ENCODE measurements around the gene SMG6. TPM values are rescaled to one million over a fixed set of nuclear protein-coding genes. Genes with fewer than 3 reads are reported as not detected.

The SMG6 gene
- total and polyA plus RNA-seq, 2 of the 8 experiments (the other 6 are each of a cell fraction or from before 2014, with no cell fraction given), result 18.5 to 25.2 TPM

- no peak overlapping the region for H4K8ac ChIP-seq (ENCODE audit: extremely low read depth, insufficient read depth, low read length)
- no peak overlapping the region for H3K27ac ChIP-seq (ENCODE audit: low read depth, low read length)
- H3K23ac ChIP-seq (ENCODE audit: insufficient read length), result no peak overlapping the region
- H3K23me2 ChIP-seq (ENCODE audit: low read depth, low read length), result 0 out of 2 replicates have a peak, but pooled peaks cover 4% of the 10 kb centered on the region
- no peak overlapping the region for H2BK15ac ChIP-seq (ENCODE audit: low read length)
- H3K4me2 ChIP-seq (ENCODE audit: insufficient read depth in 1 of 2, low read depth in 2 of 2, low read length in 2 of 2), result no peak overlapping the region
- no peak for TF ChIP-seq SP2 (IDR thresholded peaks at IDR 0.05; ENCODE audit: low read length)
- TF ChIP-seq CBX8 (IDR thresholded peaks at IDR 0.05; ENCODE audit: borderline replicate concordance, low read depth, low read length), result no peak
- no peak for TF ChIP-seq ATF3 (IDR thresholded peaks at IDR 0.05; ENCODE audit: insufficient read depth, low read depth, low read length)
- TF ChIP-seq ASH2L (IDR thresholded peaks at IDR 0.05; ENCODE audit: low read length), result no peak
- no peak for TF ChIP-seq EZH2 (IDR thresholded peaks at IDR 0.05; ENCODE audit: low read depth, low read length, severe bottlenecking)
- TF ChIP-seq POLR2AphosphoS5 (IDR thresholded peaks at IDR 0.05; ENCODE audit: low read depth, low read length), result no peak
- TF ChIP-seq TBP (IDR thresholded peaks at IDR 0.05; ENCODE audit: low read depth, low read length), result no peak
- TF ChIP-seq CTCF (IDR thresholded peaks at IDR 0.05; ENCODE audit: control extremely low read depth in 1 of 3, insufficient read depth in 1 of 3, low read depth in 1 of 3, low read length in 3 of 3), result no peak
- no peak for TF ChIP-seq CBX5 (IDR thresholded peaks at IDR 0.05; ENCODE audit: low read depth, low read length)
- no peak for TF ChIP-seq SRF (IDR thresholded peaks at IDR 0.05; ENCODE audit: low read depth, low read length)
- no peak for TF ChIP-seq SUZ12 (IDR thresholded peaks at IDR 0.05; ENCODE audit: low read length)
- no peak overlapping the region for H2BK5ac ChIP-seq (ENCODE audit: low read depth, low read length)
- H3K36me3 ChIP-seq (ENCODE audit: control insufficient read depth in 2 of 4, insufficient read depth in 4 of 4, low read length in 3 of 4), result peaks cover 0 to 15% (median 2%) of the 10 kb centered on the region in 4 experiments; a peak in 4 of 8 replicates
- no peak overlapping the region for H3K18ac ChIP-seq (ENCODE audit: extremely low read depth, low read length)
- ChIA-PET POLR2A (ENCODE audit: partially characterized antibody) (interaction anchor here (1.0 to 1.6 kb wide), 2 partner anchors 14 to 26 kb away, joined by 3 read pairs; no protein-coding TSS in a partner anchor), CTCF (ENCODE audit: partially characterized antibody) (interaction anchor here (1.0 kb wide), 1 partner anchor 10 kb away, joined by 4 read pairs; no protein-coding TSS in a partner anchor)
- H3K27me3 ChIP-seq (replicated peaks in 1 of 4; ENCODE audit: control insufficient read depth in 3 of 4, extremely low read depth in 1 of 4, insufficient read depth in 3 of 4, low read length in 3 of 4), result no peaks in the 10 kb centered on the region
- H3K79me2 ChIP-seq (ENCODE audit: control insufficient read depth in 1 of 2, insufficient read depth in 2 of 2, low read length in 2 of 2), result peaks cover 0 to 6% of the 10 kb centered on the region in 2 experiments; a peak in 2 of 4 replicates
- H3K9me3 ChIP-seq (ENCODE audit: insufficient read depth in 2 of 2, low read depth in 1 of 2, low read length in 1 of 2), result no peaks in the 10 kb centered on the region
- H4K5ac ChIP-seq (ENCODE audit: insufficient read length, low read depth, low read length), result no peak overlapping the region
- no peak overlapping the region for H3K9ac ChIP-seq (replicated peaks in 1 of 4; ENCODE audit: extremely low read depth in 1 of 4, low read depth in 3 of 4, low read length in 3 of 4)
- DNase-seq (ENCODE audit: low read depth in 1 of 2, low spot score in 2 of 2) (no peak), FAIRE-seq (no peak)
- H3K14ac ChIP-seq (ENCODE audit: insufficient read length), result no peak overlapping the region
- H2BK20ac ChIP-seq (ENCODE audit: low read length), result no peak overlapping the region
- H3K4me3 ChIP-seq (ENCODE audit: extremely low read depth in 1 of 4, insufficient read depth in 2 of 4, low read depth in 3 of 4, low read length in 4 of 4), result no peak overlapping the region
- no peak overlapping the region for H2AK5ac ChIP-seq (ENCODE audit: low read depth, low read length)
- no peak overlapping the region for H2BK120ac ChIP-seq (replicated peaks; ENCODE audit: low read depth, low read length)
- no peak overlapping the region for H3K56ac ChIP-seq (replicated peaks; ENCODE audit: insufficient read length, low read depth, low read length)
- H2AFZ ChIP-seq (ENCODE audit: low read length), result no peak overlapping the region
- peaks cover 2% of the 10 kb centered on the region; the same call in 1 of the 2 replicates for H3K79me1 ChIP-seq (ENCODE audit: low read depth, low read length)
- H3K4ac ChIP-seq (replicated peaks; ENCODE audit: insufficient read length, low read depth, low read length), result no peak overlapping the region
- WGBS, 2 experiments (ENCODE audit: extremely low coverage in 1 of 2, insufficient coverage in 1 of 2, insufficient read length in 1 of 2, insufficient replicate concordance in 2 of 2, low coverage in 1 of 2, low lambda C conversion rate in 2 of 2, missing lambda C conversion rate in 1 of 2), result 85% methylated on average over 5 of the region's 5 CpGs; no CpG with 5 or more reads in 1 of the 2 experiments
- no peak overlapping the region for H4K91ac ChIP-seq (replicated peaks; ENCODE audit: insufficient read length, low read length)
- no peaks in the 10 kb centered on the region for H4K20me1 ChIP-seq (replicated peaks in 1 of 2; ENCODE audit: control insufficient read depth in 1 of 2, insufficient read depth in 2 of 2, low read length in 2 of 2)
- H3K4me1 ChIP-seq (replicated peaks in 1 of 4; ENCODE audit: control insufficient read depth in 3 of 4, insufficient read depth in 4 of 4, low read length in 3 of 4), result peaks cover 4 to 15% (median 4%) of the 10 kb centered on the region in 4 experiments
- no peak overlapping the region for H2BK12ac ChIP-seq (ENCODE audit: low read depth, low read length)
Measured at GRCh38 chr17:2343421-2343820, 39.8 kb upstream of the SMG6 start.
